HPDE6-E6E7 (cell line): ENCODE data around the gene CLDN19.

Experiments
- DNase-seq: peaks from one replicate; pipeline ENCODE4 v3.0.0; 2011; ENCODE audit warnings: missing footprints; ENCODE audit errors: extremely low spot score

Gene CLDN19

DNA sequence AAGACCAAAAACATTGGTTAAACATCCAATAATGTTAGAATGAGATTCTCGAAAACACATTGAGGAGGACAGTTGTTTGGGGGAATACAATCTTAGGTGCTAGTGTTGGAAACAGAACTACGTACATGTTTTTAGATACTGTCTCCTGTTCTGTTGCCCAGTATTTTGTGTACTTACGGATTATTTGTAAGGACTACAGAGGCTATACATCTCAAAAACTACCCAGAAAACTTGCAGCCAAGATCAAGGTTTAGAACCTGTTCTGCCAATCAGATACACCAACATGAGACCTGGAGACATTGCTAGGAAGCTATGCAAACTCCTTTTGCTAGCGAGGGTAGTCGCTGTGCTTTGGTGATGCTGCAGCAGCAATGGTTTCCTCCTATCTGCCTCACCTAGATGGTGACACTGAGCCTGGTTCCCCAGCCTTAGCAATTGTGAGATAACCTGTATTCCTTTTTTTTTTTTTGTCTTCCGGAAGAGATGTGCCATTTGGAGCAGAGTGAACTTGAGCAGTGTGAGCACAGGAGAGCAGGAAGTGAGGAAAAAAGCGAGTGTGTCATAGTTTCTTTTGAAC lies 36.1 kb downstream of the CLDN19 start:
- no peak for DNase-seq

DNA sequence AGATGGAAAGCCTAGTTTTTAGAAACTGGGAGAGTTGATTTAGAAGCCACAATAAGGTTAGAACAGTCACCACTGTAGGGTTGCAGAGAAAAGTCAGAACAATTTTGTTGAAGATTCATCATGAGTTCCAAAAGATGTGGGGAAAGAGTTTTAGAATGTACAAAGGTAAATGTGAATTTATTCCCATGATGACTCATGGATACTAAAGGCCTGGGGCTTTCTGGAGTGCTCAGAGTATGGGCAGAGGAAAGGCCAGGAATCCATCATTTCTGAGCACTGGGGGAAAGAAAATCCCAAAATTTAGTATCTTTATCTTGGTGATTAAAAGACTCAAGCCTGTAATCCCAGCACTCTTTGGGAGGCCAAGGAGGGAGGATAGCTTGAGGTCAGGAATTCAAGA lies 40.0 kb downstream of the CLDN19 start:
- DNase-seq = no peak

DNA sequence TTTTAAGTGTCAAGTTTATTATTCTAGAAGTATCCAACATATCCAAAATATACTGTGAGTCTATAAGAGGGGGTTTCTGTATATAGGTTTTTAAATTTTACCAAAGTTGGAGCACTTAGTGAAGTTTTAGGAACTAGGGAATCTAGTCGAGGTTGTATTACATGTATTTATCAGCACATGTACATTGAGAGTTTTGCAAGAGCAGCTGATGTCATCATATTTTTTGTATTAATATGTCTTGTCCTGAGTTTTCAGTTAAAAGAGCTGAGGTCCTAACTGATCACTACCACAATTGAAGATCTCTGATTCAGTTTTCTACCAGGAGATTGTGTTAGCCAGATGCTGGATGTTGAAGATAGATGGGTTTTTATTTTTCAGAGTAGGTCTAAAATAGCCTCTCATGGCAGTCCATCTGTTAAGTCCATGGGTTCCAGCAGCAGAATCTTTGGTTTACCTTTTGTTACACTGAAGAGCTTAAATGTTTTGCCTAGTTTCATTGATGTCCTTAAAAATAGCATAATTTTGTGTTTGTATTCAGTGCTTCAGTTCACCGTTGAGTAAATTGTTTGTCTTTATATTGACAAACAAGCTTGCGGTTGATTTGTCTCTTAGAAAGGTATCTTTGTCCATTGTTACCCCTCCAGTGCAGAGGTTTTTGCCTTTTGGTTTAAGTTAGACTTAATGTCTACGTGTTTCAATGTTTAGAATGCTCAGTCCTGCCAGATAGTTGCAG lies 41.8 kb downstream of the CLDN19 start:
- DNase-seq = no peak

DNA sequence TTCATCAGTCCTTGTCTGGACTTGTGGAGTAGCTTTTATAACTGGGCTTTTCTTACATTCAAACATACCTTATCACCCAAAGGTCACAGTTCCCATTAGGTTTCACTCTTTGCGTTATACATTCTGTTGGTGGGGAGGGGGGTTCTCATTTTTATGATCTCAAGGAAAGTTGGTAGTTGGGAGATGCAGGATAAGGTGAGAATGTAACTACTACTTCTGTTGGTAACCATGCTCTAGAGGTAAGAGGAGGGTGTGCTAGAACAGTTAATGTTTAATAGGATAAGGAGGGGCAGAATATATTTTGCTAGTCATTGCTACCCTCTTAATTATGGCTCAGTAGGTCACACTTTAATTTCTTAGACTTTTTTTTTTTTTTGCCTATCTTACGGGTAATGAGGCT lies 47.1 kb downstream of the CLDN19 start:
- DNase-seq = no peak

- DNase-seq = no peak
Observed at GRCh38 chr1:42692461-42692860, 47.6 kb downstream of the CLDN19 start.

DNA sequence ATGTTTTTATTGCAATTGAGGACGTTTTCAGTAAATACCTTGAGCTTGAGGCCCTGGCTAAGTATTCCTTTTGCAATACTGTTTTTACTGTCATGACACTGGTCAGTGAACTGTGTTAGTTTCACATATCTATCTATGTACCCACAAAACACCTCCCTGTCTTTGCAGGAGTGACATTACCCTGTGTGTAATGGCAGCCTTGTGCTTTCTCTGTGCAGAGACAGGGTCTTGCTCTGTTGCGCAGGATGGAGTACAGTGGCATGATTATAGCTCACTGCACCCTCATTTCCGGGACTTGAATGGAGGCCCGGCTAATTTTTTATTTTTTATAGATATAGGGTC lies 48.9 kb downstream of the CLDN19 start:
- no peak for DNase-seq

DNA sequence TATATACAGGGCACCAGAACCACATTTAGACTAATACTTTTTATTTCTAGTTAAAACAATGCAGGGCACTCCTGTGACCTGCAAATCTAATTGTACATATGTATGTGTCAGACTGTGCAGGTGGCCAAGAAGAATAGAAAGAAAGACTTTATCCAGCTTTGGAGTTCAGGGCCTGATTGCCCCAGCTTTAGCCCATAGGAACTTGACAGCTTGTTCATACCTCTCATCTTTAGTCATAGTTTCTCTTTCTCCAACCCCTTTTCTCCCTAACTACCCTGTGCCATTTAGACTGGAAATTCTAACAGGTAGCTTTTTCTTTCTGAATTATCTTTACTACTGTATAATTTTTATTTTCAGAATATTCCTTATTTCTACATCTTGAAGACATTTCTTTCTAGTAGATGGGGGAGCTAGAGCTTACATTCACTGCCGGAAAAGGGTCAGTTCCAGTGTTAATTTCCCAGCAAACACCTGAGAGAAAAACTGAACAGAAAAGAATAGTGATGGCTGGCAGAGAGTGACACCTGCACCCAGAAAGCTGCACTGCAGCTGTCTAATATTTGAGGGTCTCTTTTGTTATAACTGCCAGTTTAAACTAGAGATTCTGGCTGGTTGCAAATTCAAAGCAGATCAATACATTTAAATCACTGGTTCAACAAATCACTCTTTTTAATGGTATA lies 49.4 kb downstream of the CLDN19 start:
- no peak for DNase-seq

- DNase-seq = no peak
Observed at GRCh38 chr1:42689912-42690311, 50.1 kb downstream of the CLDN19 start.

GRCh38 chr1:42686418-42686817 lies 53.6 kb downstream of the CLDN19 start:
- DNase-seq = no peak

- DNase-seq = no peak
Observed at GRCh38 chr1:42684139-42684538, 55.9 kb downstream of the CLDN19 start.
